Right lobe of liver (tissue), 4 donors: ENCODE results near the gene PGAM5.

Experiments
- CTCF ChIP-seq, 4 donors: fragments of 200-600 bp in 3 of 4; fragments of 450-650 bp in 1 of 4; IDR thresholded peaks; one replicate each; pipeline versions ENCODE4 v1.5.1 to v1.8.0; 2016 to 2022; ENCODE audit warnings: antibody characterized with exemption in 4 of 4, mild to moderate bottlenecking in 2 of 4
- POLR2A ChIP-seq: fragments of 450-650 bp; IDR thresholded peaks from one replicate; pipeline ENCODE4 v1.6.1; 2017; ENCODE audit warnings: antibody characterized with exemption, mild to moderate bottlenecking
- donor health status: DM: no; HTN: no; CAD: no.
- donor health status: DM: no; HTN: no; CAD: no.
- donor health status: DM: no; HTN: yes; CAD: no.

DNA sequence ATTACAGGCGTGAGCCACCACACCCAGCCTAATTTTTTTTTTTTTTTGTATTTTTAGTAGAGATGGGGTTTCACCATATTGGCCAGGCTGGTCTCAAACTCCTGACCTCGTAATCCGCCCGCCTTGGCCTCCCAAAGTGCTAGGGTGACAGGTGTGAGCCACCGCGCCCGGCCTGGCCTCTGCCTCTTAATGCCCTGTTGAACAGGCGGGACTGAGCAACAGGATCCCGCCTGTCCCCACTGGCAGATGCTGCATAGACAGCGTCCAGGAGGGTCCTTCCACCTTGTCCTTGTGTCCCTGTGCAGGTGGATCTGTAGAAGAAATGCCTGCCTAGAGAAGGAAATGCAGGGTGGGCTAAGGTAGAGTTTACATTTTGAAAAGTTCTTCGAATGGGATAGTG, 5.7 kb downstream of the PGAM5 start:
- TF ChIP-seq POLR2A (no peak), CTCF (IDR thresholded peaks at IDR 0.05) (no peak)
